ENCODE measurements around the gene RPP25L. TPM values are rescaled to one million over a fixed set of nuclear protein-coding genes. Genes with fewer than 3 reads are reported as not detected.

RPP25L gene
- polyA plus RNA-seq, 3 donors: 20.1 to 42.3 (median 39.4) TPM

- Histone ChIP-seq H3K36me3 (replicated peaks in 1 of 2; ENCODE audit: control insufficient read depth in 1 of 2, insufficient read depth in 2 of 2, low read length in 2 of 2) (no peaks in the 10 kb centered on the region), H2AFZ (ENCODE audit: insufficient read depth, low read depth, low read length, poor library complexity, severe bottlenecking) (no peak overlapping the region), H3K27me3 (ENCODE audit: control insufficient read depth in 2 of 2, insufficient read depth in 2 of 2, low read length in 2 of 2) (peaks cover 2 to 3% of the 10 kb centered on the region in 2 donors), H3K4me2 (replicated peaks; ENCODE audit: extremely low read depth, low read length, poor library complexity, severe bottlenecking) (no peak overlapping the region), H3K9me3 (replicated peaks in 1 of 2; ENCODE audit: control insufficient read depth in 1 of 2, insufficient read depth in 1 of 2, low read length in 2 of 2) (no peaks in the 10 kb centered on the region), H3K79me2 (ENCODE audit: insufficient read depth, low read length) (no peaks in the 10 kb centered on the region), H3K4me1 (ENCODE audit: control insufficient read depth in 1 of 2, insufficient read depth in 2 of 2, low read length in 2 of 2) (no peaks in the 10 kb centered on the region), H3K9ac (ENCODE audit: insufficient read depth, low read length, poor library complexity, severe bottlenecking) (no peak overlapping the region), H4K20me1 (ENCODE audit: insufficient read depth, low read length) (no peaks in the 10 kb centered on the region), H3K27ac (ENCODE audit: low read depth in 1 of 2, low read length in 2 of 2) (no peak overlapping the region), H3K4me3 (replicated peaks in 1 of 3; ENCODE audit: low read depth in 2 of 3, low read length in 3 of 3) (no peak overlapping the region)
- no peaks in the 10 kb centered on the region for H3K4me1 Mint-ChIP-seq
- peaks cover 0 to 2% (median 0%) of the 10 kb centered on the region in 7 donors for H3K9me3 Mint-ChIP-seq
- no peak overlapping the region for H3K4me3 Mint-ChIP-seq
- peaks cover 10 to 18% (median 15%) of the 10 kb centered on the region in 3 donors for H3K27me3 Mint-ChIP-seq (ENCODE audit: low read depth in 3 of 3)
- H3K27ac Mint-ChIP-seq: no peak overlapping the region
- H3K36me3 Mint-ChIP-seq: no peaks in the 10 kb centered on the region
- TF ChIP-seq CTCF (IDR thresholded peaks at IDR 0.05): no peak
- intact Hi-C loops (cut with micrococcal nuclease): loop anchor here (5.0 kb wide), 2 partner anchors 35 to 165 kb away; partner anchors contain the start of gene SIGMAR1 (in 1 of the 2)
- no peak for DNase-seq
- WGBS (ENCODE audit: insufficient coverage): 92% methylated on average over 2 of the region's 6 CpGs
Observed at GRCh38 chr9:34601937-34602573, 9.8 kb downstream of the RPP25L start.

GRCh38 chr9:34600908-34601307, 11.0 kb downstream of the RPP25L start:
- H3K9ac ChIP-seq (ENCODE audit: insufficient read depth, low read length, poor library complexity, severe bottlenecking): no peak overlapping the region
- no peak for TF ChIP-seq CTCF (IDR thresholded peaks at IDR 0.05)
- H3K79me2 ChIP-seq (ENCODE audit: insufficient read depth, low read length): no peaks in the 10 kb centered on the region
- no peak overlapping the region for H3K27ac ChIP-seq (ENCODE audit: low read depth in 1 of 2, low read length in 2 of 2)
- no peak overlapping the region for H3K4me3 ChIP-seq (replicated peaks in 1 of 3; ENCODE audit: low read depth in 2 of 3, low read length in 3 of 3)
- no peaks in the 10 kb centered on the region for H3K4me1 Mint-ChIP-seq
- H4K20me1 ChIP-seq (ENCODE audit: insufficient read depth, low read length): no peaks in the 10 kb centered on the region
- H3K4me1 ChIP-seq (ENCODE audit: control insufficient read depth in 1 of 2, insufficient read depth in 2 of 2, low read length in 2 of 2): no peaks in the 10 kb centered on the region
- no peaks in the 10 kb centered on the region for H3K9me3 ChIP-seq (replicated peaks in 1 of 2; ENCODE audit: control insufficient read depth in 1 of 2, insufficient read depth in 1 of 2, low read length in 2 of 2)
- no peaks in the 10 kb centered on the region for H3K36me3 ChIP-seq (replicated peaks in 1 of 2; ENCODE audit: control insufficient read depth in 1 of 2, insufficient read depth in 2 of 2, low read length in 2 of 2)
- H3K27me3 Mint-ChIP-seq (ENCODE audit: low read depth in 3 of 3): peaks cover 16 to 26% (median 19%) of the 10 kb centered on the region in 3 donors
- H2AFZ ChIP-seq (ENCODE audit: insufficient read depth, low read depth, low read length, poor library complexity, severe bottlenecking): no peak overlapping the region
- peaks cover under 1 to 4% of the 10 kb centered on the region in 2 donors for H3K27me3 ChIP-seq (ENCODE audit: control insufficient read depth in 2 of 2, insufficient read depth in 2 of 2, low read length in 2 of 2)
- H3K4me2 ChIP-seq (replicated peaks; ENCODE audit: extremely low read depth, low read length, poor library complexity, severe bottlenecking): no peak overlapping the region
- H3K4me3 Mint-ChIP-seq: no peak overlapping the region
- H3K36me3 Mint-ChIP-seq: no peaks in the 10 kb centered on the region
- no peak for DNase-seq
- 0% methylated on average over 1 of the region's 1 CpG for WGBS (ENCODE audit: insufficient coverage)
- H3K9me3 Mint-ChIP-seq: peaks cover 0 to 3% (median 0%) of the 10 kb centered on the region in 7 donors
- no peak overlapping the region for H3K27ac Mint-ChIP-seq
- intact Hi-C loops (cut with micrococcal nuclease): loop anchor here (5.0 kb wide), 2 partner anchors 36 to 164 kb away; partner anchors contain the start of gene SIGMAR1 (in 1 of the 2)
